HG02642 (cell line): ENCODE measurements around the gene CREB5.

Source experiments
- ATAC-seq: cut with Tn5 transposase; IDR thresholded peaks from one replicate; pipeline ENCODE4 v1.9.1; 2021; ENCODE audit warnings: mild to moderate bottlenecking; ENCODE audit not compliant: unreplicated experiment, poor library complexity

CREB5 gene

DNA sequence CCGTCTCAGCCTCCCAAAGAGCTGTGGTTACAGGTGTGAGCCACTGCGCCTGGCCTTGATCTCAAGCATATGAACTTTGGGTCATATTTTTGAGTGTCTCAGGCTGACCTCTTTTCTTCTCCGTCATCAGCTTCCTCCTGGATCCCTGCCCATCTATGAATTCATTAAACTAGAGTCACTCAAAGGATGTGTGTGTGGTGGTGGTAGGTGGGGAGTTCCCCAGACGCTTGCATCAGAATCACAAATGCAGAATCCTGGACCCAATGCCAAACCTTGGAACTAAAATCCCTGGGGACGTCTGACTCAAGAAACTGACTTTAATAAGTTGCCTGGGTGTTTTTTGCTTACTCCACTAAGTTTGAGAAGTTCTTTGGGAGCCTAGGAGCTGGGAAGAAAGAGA is 6.7 kb upstream of the CREB5 start:
- ATAC-seq, result no peak

DNA sequence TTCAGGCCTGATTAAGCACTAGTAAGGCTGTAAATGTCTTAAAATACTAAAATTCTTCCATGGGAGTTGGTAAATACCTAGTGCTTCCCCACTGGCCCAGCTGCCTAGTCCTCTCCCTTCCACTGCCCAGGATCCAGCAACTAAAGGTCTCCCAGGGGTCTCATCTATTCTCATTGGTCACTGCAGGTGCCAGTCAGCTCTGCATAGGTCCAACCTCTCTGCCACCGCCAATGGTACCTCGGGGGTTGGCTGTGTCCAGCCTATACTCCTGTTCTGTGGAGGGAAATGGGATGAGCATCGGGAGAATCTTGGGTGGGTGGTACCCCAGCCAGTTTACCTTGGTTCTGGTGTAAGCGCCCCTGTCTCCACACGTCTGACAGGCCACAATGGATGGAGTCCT is 6.1 kb upstream of the CREB5 start:
- ATAC-seq, result no peak

DNA sequence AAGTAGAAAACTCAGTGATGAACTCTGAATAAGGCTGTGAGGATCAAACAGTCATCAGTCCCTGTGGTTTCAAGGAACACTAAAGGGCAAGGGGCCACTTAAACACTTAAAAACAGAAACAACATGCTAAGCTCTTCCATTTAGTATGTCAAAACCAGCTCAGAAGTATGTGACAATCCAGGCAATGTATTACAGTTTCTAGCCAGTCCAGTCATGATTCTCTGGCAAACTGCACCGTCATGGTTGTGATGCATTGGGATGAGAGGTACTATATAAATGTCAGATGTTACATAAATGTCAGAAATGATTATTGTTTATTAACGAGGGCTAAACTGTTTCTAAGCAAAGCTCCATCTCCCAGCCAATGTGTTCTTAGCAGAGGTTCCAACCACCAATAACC is 4.7 kb upstream of the CREB5 start:
- ATAC-seq, result no peak

DNA sequence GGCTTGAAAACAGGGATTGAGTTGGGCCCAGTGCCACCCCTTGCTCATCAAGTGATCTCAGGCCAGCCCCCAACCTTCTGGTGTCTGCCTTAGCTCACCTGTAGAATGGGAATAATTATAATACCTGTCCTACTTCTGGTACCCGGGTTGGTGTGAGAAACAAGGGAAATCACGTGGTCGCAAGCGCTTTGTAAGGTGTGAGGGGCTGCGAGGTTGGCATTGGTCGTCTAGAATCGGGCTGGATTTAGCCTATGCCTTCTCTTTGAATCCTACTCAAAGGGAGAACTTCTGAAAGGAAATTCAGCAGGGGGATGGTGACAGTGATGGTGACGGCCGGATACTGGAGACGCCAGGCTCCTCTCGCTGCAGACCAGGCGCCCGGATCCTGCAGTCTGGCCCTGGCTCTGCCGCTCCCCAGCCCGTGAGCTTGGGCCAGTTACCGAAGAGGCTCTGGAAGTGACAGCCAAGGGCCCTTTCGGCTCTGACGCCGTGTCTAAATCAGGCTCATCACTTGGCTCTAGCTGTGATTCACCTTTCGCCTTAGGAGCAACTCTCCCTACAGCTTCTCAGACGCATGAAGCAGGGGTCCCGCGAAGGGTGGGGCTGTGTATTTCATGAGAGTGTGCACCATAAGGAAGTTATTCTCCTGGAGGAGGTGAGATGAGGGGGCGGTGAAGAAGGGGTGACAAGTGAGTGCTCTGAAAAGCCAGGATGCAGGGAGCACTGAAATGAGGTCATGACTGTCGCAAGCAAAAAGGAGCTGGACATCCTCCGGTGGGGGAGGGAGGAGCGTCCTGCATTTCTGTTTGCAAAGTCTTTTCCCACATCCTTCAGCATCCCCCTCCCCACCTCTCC is 4.0 kb upstream of the CREB5 start:
- peak; percentile 10 for ATAC-seq

DNA sequence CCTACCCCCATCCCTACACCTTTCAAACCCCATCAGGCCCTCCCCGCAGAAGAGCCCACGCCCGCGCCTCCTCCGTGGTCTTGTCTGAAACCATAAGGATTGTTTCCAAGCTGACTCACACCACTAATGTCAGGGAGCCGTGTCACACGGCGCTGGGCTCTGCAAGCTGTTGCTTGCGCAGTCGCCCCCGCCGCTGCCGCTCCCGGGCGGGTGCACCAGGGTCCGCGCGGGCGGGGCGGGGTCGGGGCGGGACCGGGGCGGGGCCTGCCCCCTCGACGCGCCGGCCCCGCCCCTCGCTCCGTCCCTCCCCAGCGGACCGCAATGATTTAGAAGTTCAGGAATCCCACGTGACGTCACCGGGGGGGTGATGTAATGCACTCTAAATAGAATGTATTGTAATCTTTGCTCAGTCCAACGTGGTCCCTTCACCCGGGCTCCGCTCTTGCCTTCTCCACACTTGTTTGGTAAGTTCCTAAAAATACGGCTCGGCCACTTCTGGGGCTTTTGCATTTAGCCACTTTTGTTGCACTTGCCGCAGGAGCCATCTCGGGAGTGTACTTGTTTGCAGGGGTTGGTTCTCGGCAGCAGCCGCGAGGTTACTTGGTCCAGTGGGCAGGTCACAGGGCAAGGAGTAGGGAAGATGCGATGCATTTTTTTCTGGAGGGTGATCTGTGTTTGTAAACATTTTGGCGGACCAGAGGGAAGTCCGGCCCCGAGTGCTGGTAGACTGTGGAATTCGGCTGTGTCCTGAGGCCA is 3.2 kb upstream of the CREB5 start:
- ATAC-seq, result peak; percentile 45

DNA sequence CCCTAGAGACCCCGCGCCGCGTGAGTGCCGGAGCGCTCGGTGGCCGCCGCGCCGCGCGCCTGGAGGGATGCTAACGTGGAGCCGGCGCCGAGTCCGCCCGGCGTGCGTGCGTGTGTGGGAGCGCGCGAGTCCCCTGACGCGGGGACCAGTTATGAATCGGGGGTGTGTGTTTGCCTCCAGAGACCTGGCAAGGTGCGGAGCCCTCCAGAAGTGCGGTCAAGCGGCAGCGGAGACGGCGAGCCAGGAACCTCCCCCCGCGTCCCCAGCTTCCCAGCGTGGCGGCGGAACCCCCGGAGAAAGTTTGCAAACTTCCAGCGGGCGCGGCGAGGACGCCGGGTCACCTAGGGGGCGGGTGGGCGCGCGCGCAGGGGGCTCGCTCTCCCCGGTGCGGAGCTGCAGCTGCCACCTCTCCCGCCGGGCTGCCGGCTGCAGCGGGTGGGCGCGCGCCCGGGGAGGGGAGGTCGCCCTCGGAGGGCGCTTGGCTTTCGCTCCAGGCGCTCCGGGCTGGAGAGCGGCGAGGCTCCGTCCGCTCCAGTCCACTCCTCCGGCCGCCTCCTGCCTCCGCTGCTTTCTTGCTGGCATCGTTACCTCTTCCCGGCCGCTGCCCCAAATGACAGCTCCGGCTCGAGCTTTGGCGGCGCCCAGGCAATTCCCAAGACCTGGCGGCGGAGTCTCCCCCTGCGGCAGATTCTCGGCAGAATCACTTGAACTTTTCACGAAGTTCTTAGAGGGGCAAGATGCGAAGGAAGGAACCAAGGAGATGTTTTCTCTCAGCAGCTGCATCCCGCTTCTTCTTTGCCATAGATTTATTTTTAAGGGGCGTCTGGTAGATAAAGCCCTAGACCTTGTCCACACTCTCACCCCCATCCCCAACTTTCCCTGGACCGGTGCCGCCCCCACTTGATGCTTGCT is 2.3 kb upstream of the CREB5 start:
- peak; percentile 16 for ATAC-seq

DNA sequence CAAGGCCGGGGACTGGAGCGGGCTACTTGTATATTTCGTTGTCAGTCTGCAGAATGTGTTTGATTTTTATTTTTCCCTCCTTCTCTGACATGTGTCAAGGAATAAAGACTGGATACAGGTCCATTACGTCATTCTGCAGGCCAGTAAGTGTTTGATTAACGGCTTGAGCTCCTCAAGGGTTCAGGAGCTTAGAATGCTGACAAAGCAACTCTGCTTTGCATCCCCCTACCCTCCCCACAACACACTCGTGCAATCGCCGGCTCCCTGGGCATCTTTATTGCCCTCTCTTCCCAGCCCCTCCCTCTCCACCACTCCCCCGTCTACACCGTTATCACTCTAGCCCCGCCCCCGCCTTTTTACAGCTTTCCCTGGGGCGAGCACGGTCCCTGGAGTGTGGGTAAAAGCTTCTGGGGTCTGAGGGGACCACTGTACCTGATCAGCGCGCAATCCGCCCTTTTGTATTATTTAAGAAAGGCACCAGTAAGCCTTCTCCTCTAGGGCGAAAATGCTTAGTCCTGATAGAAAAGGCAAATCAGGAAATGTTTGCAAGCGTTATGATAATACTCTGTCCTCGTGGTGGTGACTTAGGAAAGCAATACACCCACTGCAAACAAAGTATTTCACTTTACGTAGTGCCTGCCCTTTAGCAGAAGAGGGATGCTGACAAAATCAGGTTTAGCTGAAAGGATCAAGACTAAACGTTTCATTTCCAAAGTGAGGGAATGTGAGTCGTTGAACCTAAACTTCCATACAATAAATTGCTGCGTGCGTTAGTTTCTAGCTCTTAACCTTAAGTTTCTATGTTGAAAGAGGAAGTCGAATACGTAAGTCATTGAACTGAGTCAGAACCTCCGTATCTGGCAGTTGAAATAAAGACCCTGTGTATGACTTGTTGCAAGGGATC is 1.4 kb upstream of the CREB5 start:
- ATAC-seq, result no peak

DNA sequence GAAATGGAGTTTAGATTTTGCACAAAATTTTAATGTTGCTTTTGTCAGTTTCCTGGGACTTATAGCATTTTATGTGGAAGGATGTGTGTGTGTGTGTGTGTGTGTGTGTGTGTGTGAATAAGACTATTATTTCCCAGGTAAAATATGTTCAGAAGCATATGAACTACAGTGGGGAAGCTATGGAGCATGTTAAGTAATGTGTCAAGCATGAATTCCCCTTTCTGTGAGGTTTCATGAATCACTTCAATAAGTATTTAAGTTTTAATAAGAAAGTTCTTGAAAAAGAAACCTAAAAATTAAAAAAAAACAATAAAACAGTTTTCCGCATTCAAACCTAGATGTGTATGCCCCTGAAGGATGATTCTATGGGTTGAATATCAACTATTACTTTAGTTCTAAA is 693 bp downstream of the CREB5 start:
- no peak for ATAC-seq

DNA sequence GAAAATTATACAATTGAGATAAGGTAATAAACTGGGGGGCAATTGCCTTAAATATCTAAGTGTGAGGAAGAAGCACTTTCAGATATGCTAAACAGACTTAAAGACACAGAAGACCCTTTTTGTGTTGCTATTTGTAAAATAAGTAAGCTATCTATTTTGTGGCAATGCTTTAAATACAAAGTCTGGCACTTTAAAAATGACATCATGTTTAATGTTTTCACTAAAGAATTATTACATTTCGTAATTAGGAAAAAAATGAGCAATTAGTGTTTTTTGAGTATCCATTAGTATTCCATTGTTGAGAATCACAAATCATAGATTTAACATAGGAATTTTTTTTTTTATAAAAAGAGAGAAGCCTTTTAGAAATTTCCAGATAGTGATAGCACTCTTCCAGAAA is 2.1 kb downstream of the CREB5 start:
- ATAC-seq, result no peak

DNA sequence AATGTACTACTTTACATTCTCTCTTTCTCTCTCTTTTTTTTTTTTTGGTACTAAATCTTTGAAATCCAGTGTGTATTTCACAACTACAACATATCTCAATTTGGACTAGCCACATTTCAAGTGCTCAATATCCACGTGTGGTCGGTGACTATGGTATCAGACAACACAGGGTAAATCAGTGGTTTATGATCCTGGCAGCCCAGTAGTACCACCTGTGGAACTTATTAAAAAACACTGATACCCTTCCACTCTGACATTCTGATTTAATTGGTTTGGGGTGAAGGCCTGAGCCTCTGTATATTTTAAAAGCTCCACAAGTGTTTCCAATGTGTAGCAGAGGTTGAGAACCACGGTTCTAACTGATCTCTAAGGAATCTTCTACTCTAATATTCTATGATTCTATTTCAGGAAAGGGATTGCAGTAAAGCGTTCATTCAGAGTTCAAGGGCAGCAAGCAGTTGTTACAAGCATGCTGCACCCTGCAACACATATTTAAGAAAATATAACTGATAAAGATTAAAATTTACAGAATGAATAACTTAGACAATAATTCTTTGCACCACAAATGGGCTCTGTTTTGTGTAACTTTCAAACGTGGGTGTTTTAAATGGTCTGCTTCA is 5.1 kb downstream of the CREB5 start:
- ATAC-seq, result no peak

DNA sequence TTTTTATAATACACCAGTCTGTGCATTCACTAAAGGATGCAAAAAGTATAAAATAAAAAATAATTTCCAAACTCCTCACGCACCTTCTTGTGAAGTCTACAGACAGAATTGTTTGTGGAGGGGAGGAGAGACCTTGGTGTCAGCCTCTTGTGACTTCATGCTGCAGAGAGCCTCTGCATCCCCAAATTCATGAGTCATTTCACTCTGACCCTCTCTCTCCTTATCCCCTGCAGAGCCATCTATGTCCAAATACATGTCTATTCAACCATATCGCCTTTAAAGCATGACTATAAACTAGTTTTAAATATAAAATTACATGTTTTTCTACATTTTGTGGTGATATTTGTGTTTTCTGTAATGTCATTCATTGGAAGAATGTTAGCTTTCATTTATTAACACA is 6.0 kb downstream of the CREB5 start:
- no peak for ATAC-seq

DNA sequence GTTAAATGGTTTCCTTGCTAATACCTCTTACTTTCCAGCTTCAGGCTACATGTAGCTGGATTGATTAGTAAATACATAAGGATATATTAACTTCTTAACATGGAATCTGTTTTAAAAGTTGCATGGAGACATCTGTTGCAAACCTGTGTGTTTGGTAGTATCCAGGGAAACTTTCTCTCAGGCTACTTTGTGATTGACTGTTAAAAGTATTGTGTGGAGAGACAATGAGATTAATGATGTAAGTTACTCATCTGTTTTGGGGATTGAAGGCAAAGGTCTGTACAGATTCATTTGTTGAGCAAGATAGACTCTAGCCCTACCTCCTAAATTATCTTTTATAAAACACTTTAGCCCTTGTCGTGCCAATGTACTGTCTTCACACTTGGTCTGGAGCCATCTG is 6.6 kb downstream of the CREB5 start:
- ATAC-seq, result no peak

DNA sequence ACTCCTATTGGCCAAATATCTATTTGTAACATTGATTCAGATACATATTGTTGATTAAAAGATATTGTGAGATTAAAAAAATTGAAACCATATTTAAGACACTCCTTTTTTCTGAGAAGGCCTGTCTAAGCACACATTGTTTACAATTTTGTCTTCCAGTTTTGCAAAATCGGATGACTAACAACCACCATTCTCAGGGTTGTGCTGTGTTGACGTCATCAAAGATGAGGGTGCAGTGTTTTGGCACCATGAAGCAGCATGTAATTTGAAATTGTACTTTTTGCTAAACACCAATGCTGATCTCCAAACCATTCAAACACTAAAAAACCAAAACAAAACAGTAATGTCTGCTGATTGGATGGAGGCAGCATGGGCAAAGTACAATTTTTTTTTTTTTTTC is 7.4 kb downstream of the CREB5 start:
- no peak for ATAC-seq

DNA sequence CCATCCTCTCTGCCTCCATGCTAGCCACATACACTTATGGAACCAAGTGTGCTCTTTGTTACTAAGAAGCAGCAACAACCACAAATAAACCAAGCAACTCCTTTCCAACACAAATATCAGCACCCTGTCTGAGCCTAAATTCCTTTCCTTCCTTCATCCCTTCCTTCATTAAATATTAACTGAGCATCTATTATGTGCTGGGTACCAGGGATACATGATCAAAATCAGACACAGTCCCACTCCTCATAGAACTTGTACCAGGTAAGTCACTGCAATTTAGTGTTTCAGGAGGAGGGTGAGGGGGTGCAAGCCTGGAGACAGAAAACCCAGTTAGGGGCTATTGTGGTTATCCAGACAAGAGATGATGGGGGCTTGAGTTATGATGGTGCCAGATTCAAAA is 10.8 kb downstream of the CREB5 start:
- no peak for ATAC-seq

DNA sequence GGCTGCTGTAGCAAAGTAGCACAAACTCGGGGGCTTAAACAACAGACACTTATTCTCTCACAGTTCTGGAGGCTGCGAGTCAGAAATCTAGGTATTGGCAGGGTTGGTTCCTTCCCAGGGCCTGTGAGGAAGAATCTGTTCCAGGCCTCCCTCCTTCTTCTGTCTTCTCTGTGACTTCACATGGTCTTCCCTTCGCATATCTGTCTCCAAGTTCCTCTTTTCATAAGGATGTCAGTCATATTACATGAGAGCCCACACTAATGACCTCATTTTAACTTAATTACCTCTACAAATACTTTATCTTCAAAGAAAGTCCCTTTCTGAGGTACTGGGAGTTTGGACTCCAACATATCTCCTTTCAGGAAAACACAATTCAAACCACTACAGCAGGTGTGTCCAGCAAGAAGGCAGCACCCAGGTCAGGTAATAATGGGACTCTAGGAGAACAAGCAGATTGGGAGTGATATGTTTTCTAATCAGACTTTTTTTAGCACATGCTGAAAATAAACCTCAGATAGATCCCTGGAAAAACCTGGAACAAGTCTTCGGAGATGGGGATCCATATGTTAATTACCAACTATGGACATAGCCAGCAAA is 11.7 kb downstream of the CREB5 start:
- no peak for ATAC-seq

DNA sequence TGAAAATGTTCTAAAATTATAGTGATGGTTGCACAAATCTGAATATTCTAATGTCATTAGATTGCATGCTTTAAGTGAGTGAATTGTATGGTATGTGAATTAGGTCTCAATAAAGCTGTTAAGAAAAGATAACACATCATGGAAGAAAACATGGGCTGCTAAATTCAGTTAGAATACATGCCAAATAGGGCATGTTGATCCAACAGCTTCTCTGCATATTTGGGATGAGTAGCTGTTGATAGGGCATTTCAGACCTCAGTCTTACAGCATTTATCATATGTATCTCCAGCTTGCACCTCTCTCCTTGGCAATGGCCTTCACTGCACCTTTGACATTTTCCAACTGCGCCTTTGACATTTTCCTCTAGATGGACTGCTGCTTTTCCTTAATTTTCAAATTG is 13.2 kb downstream of the CREB5 start:
- no peak for ATAC-seq

DNA sequence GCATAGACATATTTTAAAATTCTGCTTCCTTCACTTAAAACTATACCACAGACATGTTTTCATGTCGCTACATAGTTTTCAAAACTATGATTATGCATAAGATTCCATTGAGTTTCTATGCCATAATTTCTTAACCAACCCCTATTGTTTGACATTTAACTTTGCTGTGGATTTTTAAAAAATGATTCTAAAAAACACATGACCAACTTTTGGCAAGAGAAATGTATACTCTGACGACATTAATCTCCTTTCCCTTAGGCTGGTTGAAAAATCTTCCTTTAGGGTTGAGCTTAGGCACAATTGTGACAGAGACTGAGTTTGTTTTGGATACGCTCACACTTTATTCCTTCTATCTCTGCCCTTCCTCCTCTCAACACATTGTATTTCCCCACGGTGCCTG is 14.9 kb downstream of the CREB5 start:
- ATAC-seq, result no peak

DNA sequence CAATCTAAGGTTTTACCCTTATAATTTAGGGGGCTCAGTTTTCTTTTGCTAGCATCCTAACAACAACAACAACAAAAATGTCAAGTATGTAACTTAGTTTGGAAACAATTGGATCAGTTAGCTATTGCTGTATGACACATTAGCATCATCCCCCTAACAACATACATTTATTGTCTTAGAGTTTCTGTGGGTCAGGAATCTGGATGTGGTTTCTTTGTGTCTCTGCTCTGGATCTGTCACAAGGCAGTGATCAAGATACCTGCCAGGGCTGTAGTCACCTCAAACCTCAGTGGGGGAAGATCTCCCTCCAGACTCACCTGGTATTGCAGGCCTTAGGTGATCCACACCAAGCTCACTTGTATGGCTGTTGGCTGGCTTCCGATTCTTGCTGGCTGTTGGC is 18.3 kb downstream of the CREB5 start:
- ATAC-seq, result no peak

DNA sequence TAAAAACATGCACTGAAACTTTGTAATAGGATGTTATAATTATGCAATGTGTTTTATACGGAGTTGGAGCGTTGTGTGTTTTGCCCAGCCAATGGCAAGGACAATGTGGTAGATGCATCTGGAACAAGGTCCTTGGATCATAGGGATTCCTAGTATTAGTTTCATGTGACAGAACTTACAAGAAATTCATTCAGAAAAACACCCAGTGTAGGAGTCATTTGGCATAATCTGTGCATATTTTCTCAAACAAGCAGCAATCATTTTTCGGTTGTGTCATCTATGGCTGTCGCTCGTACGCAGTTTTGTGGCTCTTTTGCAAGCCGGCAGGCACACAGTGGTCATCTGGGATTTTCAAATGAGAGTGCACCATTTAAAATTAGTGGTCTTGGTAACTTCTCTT is 19.8 kb downstream of the CREB5 start:
- no peak for ATAC-seq
